AG09309 (cell line): Measurements from ENCODE around the gene CDKAL1.

ENCODE experiments used
- DNase-seq: peaks from one replicate; pipeline ENCODE4 v3.0.0-alpha.2; 2010; ENCODE audit warnings: low read depth
- H3K4me3 ChIP-seq: 2 replicates; pipeline ENCODE4 v1.5.1; 2011; ENCODE audit warnings: mild to moderate bottlenecking, low read depth, low read length, moderate library complexity; ENCODE audit not compliant: control insufficient read depth
- CTCF ChIP-seq: IDR thresholded peaks from 2 replicates; pipeline ENCODE4 v1.5.1; 2011; ENCODE audit warnings: mild to moderate bottlenecking, low read depth, low read length, inconsistent platforms; ENCODE audit not compliant: insufficient read depth, control insufficient read depth; ENCODE audit errors: missing control alignments

CDKAL1 gene

GRCh38 chr6:20775981-20776380 is 241.7 kb downstream of the CDKAL1 start:
- DNase-seq, result no peak
- H3K4me3 ChIP-seq, result no peak overlapping the region
- no peak for TF ChIP-seq CTCF

GRCh38 chr6:20777801-20778200 is 243.5 kb downstream of the CDKAL1 start:
- no peak for TF ChIP-seq CTCF
- no peak overlapping the region for H3K4me3 ChIP-seq
- no peak for DNase-seq

- TF ChIP-seq CTCF, result no peak
Measured at GRCh38 chr6:20778459-20778858, 244.2 kb downstream of the CDKAL1 start.

GRCh38 chr6:20778912-20779311 is 244.7 kb downstream of the CDKAL1 start:
- no peak for DNase-seq
- H3K4me3 ChIP-seq, result no peak overlapping the region
- TF ChIP-seq CTCF, result no peak

More at GRCh38 chr6:20778459-20778858, 244.2 kb downstream of the CDKAL1 start:
- no peak overlapping the region for H3K4me3 ChIP-seq
- no peak for DNase-seq

GRCh38 chr6:20789162-20789561 is 254.9 kb downstream of the CDKAL1 start:
- peak; percentile 20 for TF ChIP-seq CTCF
- DNase-seq, result no peak
- H3K4me3 ChIP-seq, result no peak overlapping the region

GRCh38 chr6:20790032-20790791 is 256.0 kb downstream of the CDKAL1 start:
- H3K4me3 ChIP-seq, result no peak overlapping the region
- DNase-seq, result no peak
- TF ChIP-seq CTCF, result no peak
